Measurements from ENCODE around the gene LFNG. TPM values are rescaled to one million over a fixed set of nuclear protein-coding genes. Genes with fewer than 3 reads are reported as not detected.
"Not testable (repeated sequence)": the region's sequence is repeated elsewhere in the genome, so short reads cannot be mapped to it uniquely, and the experiment has no call there.

The LFNG gene
- total RNA-seq, 6 experiments from 2014 or later = 1.0 to 4.3 (median 1.7) TPM

GRCh38 chr7:2530071-2530987, 10.8 kb downstream of the LFNG start:
- Histone ChIP-seq H3K9me3 (no peaks in the 10 kb centered on the region), H3K27me3 (no peaks in the 10 kb centered on the region), H3K4me3 (no peak overlapping the region), H3K36me3 (no peaks in the 10 kb centered on the region), H3K27ac (peak overlapping the region in 1 of 3 donors; percentile 53), H3K4me1 (no peaks in the 10 kb centered on the region)
- 40% methylated on average over 2 of the region's 16 CpGs for WGBS (ENCODE audit: insufficient coverage, low coverage, low lambda C conversion rate, missing lambda C conversion rate)
- DNase-seq (peak in 2 of 3 donors; percentile 46 to 63), ATAC-seq (peak; percentile 42 to 53 (median 45))
- intact Hi-C loops (cut with DNase I) = no loop called here
- TF ChIP-seq POLR2A (IDR thresholded peaks at IDR 0.05) (no peak), CTCF (IDR thresholded peaks at IDR 0.05) (no peak)

GRCh38 chr7:2530994-2531795, 11.6 kb downstream of the LFNG start:
- H3K9me3 ChIP-seq; H3K36me3 ChIP-seq; H3K4me3 ChIP-seq; intact Hi-C loops (cut with DNase I); H3K27ac ChIP-seq; H3K27me3 ChIP-seq; H3K4me1 ChIP-seq: not testable (repeated sequence)
- 40% methylated on average over 4 of the region's 43 CpGs for WGBS (ENCODE audit: insufficient coverage, low coverage, low lambda C conversion rate, missing lambda C conversion rate)
- ATAC-seq (peak in 1 of 4 donors; percentile 28), DNase-seq (peak in 1 of 3 donors; percentile 48)

- H3K36me3 ChIP-seq; H3K4me1 ChIP-seq; ATAC-seq; H3K27ac ChIP-seq; H3K4me3 ChIP-seq; H3K9me3 ChIP-seq; intact Hi-C loops (cut with DNase I); H3K27me3 ChIP-seq: not testable (repeated sequence)
- DNase-seq = peak in 1 of 3 donors; percentile 51
- no CpG with 5 or more reads among the region's 17 CpGs for WGBS (ENCODE audit: insufficient coverage, low coverage, low lambda C conversion rate, missing lambda C conversion rate)
Observed at GRCh38 chr7:2531796-2532110, 12.2 kb downstream of the LFNG start.

- H3K27me3 ChIP-seq; H3K9me3 ChIP-seq; DNase-seq; H3K36me3 ChIP-seq; H3K27ac ChIP-seq; intact Hi-C loops (cut with DNase I); H3K4me3 ChIP-seq; ATAC-seq; H3K4me1 ChIP-seq: not testable (repeated sequence)
- 82% methylated on average over 2 of the region's 15 CpGs for WGBS (ENCODE audit: insufficient coverage, low coverage, low lambda C conversion rate, missing lambda C conversion rate)
Observed at GRCh38 chr7:2532199-2532772, 12.7 kb downstream of the LFNG start.

- H3K27me3 ChIP-seq; H3K9me3 ChIP-seq; H3K36me3 ChIP-seq; H3K4me3 ChIP-seq; H3K4me1 ChIP-seq; H3K27ac ChIP-seq; intact Hi-C loops (cut with DNase I); ATAC-seq: not testable (repeated sequence)
- peak in 1 of 3 donors; percentile 46 for DNase-seq
- no CpG with 5 or more reads among the region's 8 CpGs for WGBS (ENCODE audit: insufficient coverage, low coverage, low lambda C conversion rate, missing lambda C conversion rate)
Observed at GRCh38 chr7:2532816-2533215, 13.2 kb downstream of the LFNG start.

- no CpG with 5 or more reads among the region's 8 CpGs for WGBS (ENCODE audit: insufficient coverage, low coverage, low lambda C conversion rate, missing lambda C conversion rate)
- intact Hi-C loops (cut with DNase I); H3K36me3 ChIP-seq; H3K27me3 ChIP-seq; H3K4me1 ChIP-seq; DNase-seq; H3K4me3 ChIP-seq; ATAC-seq; H3K27ac ChIP-seq; H3K9me3 ChIP-seq: not testable (repeated sequence)
Observed at GRCh38 chr7:2533566-2533965, 14.0 kb downstream of the LFNG start.

- H3K36me3 ChIP-seq = peaks cover 0 to 14% (median 2%) of the 10 kb centered on the region in 4 donors
- H3K4me1 ChIP-seq; H3K4me3 ChIP-seq; H3K27ac ChIP-seq; H3K27me3 ChIP-seq; H3K9me3 ChIP-seq; intact Hi-C loops (cut with DNase I); DNase-seq; ATAC-seq: not testable (repeated sequence)
- WGBS (ENCODE audit: insufficient coverage, low coverage, low lambda C conversion rate, missing lambda C conversion rate) = no CpG with 5 or more reads among the region's 34 CpGs
Observed at GRCh38 chr7:2534214-2534613, 14.6 kb downstream of the LFNG start.

- H3K4me3 ChIP-seq; H3K4me1 ChIP-seq; H3K9me3 ChIP-seq; H3K27ac ChIP-seq; ATAC-seq; intact Hi-C loops (cut with DNase I); H3K27me3 ChIP-seq: not testable (repeated sequence)
- H3K36me3 ChIP-seq = peaks cover 0 to 20% (median 2%) of the 10 kb centered on the region in 4 donors
- 78% methylated on average over 4 of the region's 19 CpGs for WGBS (ENCODE audit: insufficient coverage, low coverage, low lambda C conversion rate, missing lambda C conversion rate)
- DNase-seq = peak in 1 of 3 donors; percentile 33
Observed at GRCh38 chr7:2535872-2536627, 16.5 kb downstream of the LFNG start.
